ENCODE measurements around the gene MACROD2.

The MACROD2 gene

GRCh38 chr20:15991279-15991678, 1996.0 kb downstream of the MACROD2 start:
- H3K9ac ChIP-seq, result no peak overlapping the region
- no peaks in the 10 kb centered on the region for H3K4me1 ChIP-seq
- no peaks in the 10 kb centered on the region for H4K20me1 ChIP-seq
- no peaks in the 10 kb centered on the region for H3K27me3 ChIP-seq
- no peak overlapping the region for H3K27ac ChIP-seq
- no peak overlapping the region for H3K4me3 ChIP-seq
- H3K9me3 ChIP-seq (replicated peaks in 1 of 11), result peaks cover 6 to 16% (median 8%) of the 10 kb centered on the region in 11 experiments; a peak in 19 of 22 replicates
- H3K4me2 ChIP-seq, result no peak overlapping the region
- H3K36me3 ChIP-seq, result peaks cover 0 to 8% (median 0%) of the 10 kb centered on the region in 11 experiments; a peak in 1 of 22 replicates
- 0 out of 22 replicates have a peak, but pooled peaks of 1 of the 11 experiments have one; percentile 12 for TF ChIP-seq Cebpa-rat (IDR thresholded peaks at IDR 0.05)

- no peak overlapping the region for H3K4me3 ChIP-seq
- H3K4me2 ChIP-seq, result no peak overlapping the region
- no peaks in the 10 kb centered on the region for H3K4me1 ChIP-seq
- no peak overlapping the region for H3K9ac ChIP-seq
- no peaks in the 10 kb centered on the region for H4K20me1 ChIP-seq
- no peak overlapping the region for H3K27ac ChIP-seq
- H3K27me3 ChIP-seq, result no peaks in the 10 kb centered on the region
- H3K36me3 ChIP-seq, result peaks cover 0 to 5% (median 0%) of the 10 kb centered on the region in 11 experiments; a peak in 3 of 22 replicates
- peaks cover 19 to 28% (median 20%) of the 10 kb centered on the region in 11 experiments for H3K9me3 ChIP-seq (replicated peaks in 1 of 11)
- no peak for TF ChIP-seq Cebpa-rat (IDR thresholded peaks at IDR 0.05)
Measured at GRCh38 chr20:15992564-15992963, 1997.2 kb downstream of the MACROD2 start.

- H3K4me1 ChIP-seq, result peaks cover 2 to 12% (median 8%) of the 10 kb centered on the region in 10 experiments; a peak in 18 of 20 replicates
- TF ChIP-seq Cebpa-rat (IDR thresholded peaks at IDR 0.05), result no peak
- no peak overlapping the region for H3K4me2 ChIP-seq
- H3K9me3 ChIP-seq (replicated peaks in 1 of 11), result peaks cover 39 to 58% (median 49%) of the 10 kb centered on the region in 11 experiments
- no peak overlapping the region for H3K27ac ChIP-seq
- H4K20me1 ChIP-seq, result no peaks in the 10 kb centered on the region
- H3K36me3 ChIP-seq, result peaks cover 0 to 5% (median 0%) of the 10 kb centered on the region in 11 experiments; a peak in 2 of 22 replicates
- no peaks in the 10 kb centered on the region for H3K27me3 ChIP-seq
- H3K9ac ChIP-seq, result no peak overlapping the region
- H3K4me3 ChIP-seq, result no peak overlapping the region
Measured at GRCh38 chr20:16000112-16000511, 2004.8 kb downstream of the MACROD2 start.

- H3K36me3 ChIP-seq, result peaks cover 0 to 5% (median 0%) of the 10 kb centered on the region in 11 experiments; a peak in 2 of 22 replicates
Measured at GRCh38 chr20:16001286-16001685, 2006.0 kb downstream of the MACROD2 start.

GRCh38 chr20:16003310-16003709, 2008.0 kb downstream of the MACROD2 start:
- no peaks in the 10 kb centered on the region for H3K27me3 ChIP-seq
- no peak overlapping the region for H3K27ac ChIP-seq
- no peaks in the 10 kb centered on the region for H4K20me1 ChIP-seq
- no peak for TF ChIP-seq Cebpa-rat (IDR thresholded peaks at IDR 0.05)
- H3K9me3 ChIP-seq (replicated peaks in 1 of 11), result peaks cover 11 to 38% (median 25%) of the 10 kb centered on the region in 11 experiments
- H3K4me2 ChIP-seq, result no peak overlapping the region
- no peak overlapping the region for H3K4me3 ChIP-seq
- H3K36me3 ChIP-seq, result no peaks in the 10 kb centered on the region
- H3K4me1 ChIP-seq, result peaks cover 6 to 20% (median 16%) of the 10 kb centered on the region in 10 experiments; a peak in 18 of 20 replicates
- H3K9ac ChIP-seq, result no peak overlapping the region

More at GRCh38 chr20:16001286-16001685, 2006.0 kb downstream of the MACROD2 start:
- peaks cover 6 to 20% (median 16%) of the 10 kb centered on the region in 10 experiments; a peak in 18 of 20 replicates for H3K4me1 ChIP-seq
- H3K27ac ChIP-seq, result no peak overlapping the region
- H3K4me2 ChIP-seq, result no peak overlapping the region
- no peaks in the 10 kb centered on the region for H3K27me3 ChIP-seq
- H3K9ac ChIP-seq, result no peak overlapping the region
- peaks cover 31 to 51% (median 41%) of the 10 kb centered on the region in 11 experiments for H3K9me3 ChIP-seq (replicated peaks in 1 of 11)
- H4K20me1 ChIP-seq, result no peaks in the 10 kb centered on the region
- no peak overlapping the region for H3K4me3 ChIP-seq
- TF ChIP-seq Cebpa-rat (IDR thresholded peaks at IDR 0.05), result no peak

- H3K4me3 ChIP-seq, result no peak overlapping the region
- no peaks in the 10 kb centered on the region for H4K20me1 ChIP-seq
- H3K36me3 ChIP-seq, result no peaks in the 10 kb centered on the region
- H3K4me2 ChIP-seq, result peak overlapping the region; percentile 0 to 58 (median 31); a peak in 13 of 22 replicates
- peaks cover 6 to 20% (median 16%) of the 10 kb centered on the region in 10 experiments; a peak in 18 of 20 replicates for H3K4me1 ChIP-seq
- peak overlapping the region in 7 of 11 experiments; percentile 11 to 49 (median 21); a peak in 6 of 22 replicates for H3K27ac ChIP-seq
- H3K9me3 ChIP-seq (replicated peaks in 1 of 11), result peaks cover 7 to 35% (median 25%) of the 10 kb centered on the region in 11 experiments; a peak in 16 of 22 replicates
- H3K9ac ChIP-seq, result no peak overlapping the region
- TF ChIP-seq Cebpa-rat (IDR thresholded peaks at IDR 0.05), result no peak
- H3K27me3 ChIP-seq, result no peaks in the 10 kb centered on the region
Measured at GRCh38 chr20:16004108-16004854, 2009.0 kb downstream of the MACROD2 start.

GRCh38 chr20:16005021-16005914, 2010.0 kb downstream of the MACROD2 start:
- no peaks in the 10 kb centered on the region for H4K20me1 ChIP-seq
- TF ChIP-seq Cebpa-rat (IDR thresholded peaks at IDR 0.05), result no peak
- H3K4me2 ChIP-seq, result peak overlapping the region; percentile 0 to 58 (median 31); a peak in 18 of 22 replicates
- peaks cover 2 to 37% (median 19%) of the 10 kb centered on the region in 11 experiments; a peak in 16 of 22 replicates for H3K9me3 ChIP-seq (replicated peaks in 1 of 11)
- H3K27ac ChIP-seq, result peak overlapping the region in 8 of 11 experiments; percentile 11 to 49 (median 40); a peak in 12 of 22 replicates
- H3K9ac ChIP-seq, result no peak overlapping the region
- peaks cover 6 to 20% (median 16%) of the 10 kb centered on the region in 10 experiments; a peak in 18 of 20 replicates for H3K4me1 ChIP-seq
- no peak overlapping the region for H3K4me3 ChIP-seq
- no peaks in the 10 kb centered on the region for H3K36me3 ChIP-seq
- H3K27me3 ChIP-seq, result no peaks in the 10 kb centered on the region

GRCh38 chr20:16005915-16006493, 2010.7 kb downstream of the MACROD2 start:
- no peak overlapping the region for H3K4me3 ChIP-seq
- TF ChIP-seq Cebpa-rat (IDR thresholded peaks at IDR 0.05), result no peak
- no peaks in the 10 kb centered on the region for H3K36me3 ChIP-seq
- no peak overlapping the region for H3K9ac ChIP-seq
- no peaks in the 10 kb centered on the region for H3K27me3 ChIP-seq
- H3K27ac ChIP-seq, result peak overlapping the region in 5 of 11 experiments; percentile 11 to 49 (median 42); a peak in 7 of 22 replicates
- H3K4me1 ChIP-seq, result peaks cover 6 to 21% (median 17%) of the 10 kb centered on the region in 10 experiments; a peak in 18 of 20 replicates
- peak overlapping the region in 6 of 11 experiments; percentile 27 to 58 (median 39); a peak in 10 of 22 replicates for H3K4me2 ChIP-seq
- H4K20me1 ChIP-seq, result no peaks in the 10 kb centered on the region
- H3K9me3 ChIP-seq (replicated peaks in 1 of 11), result peaks cover 0 to 37% (median 19%) of the 10 kb centered on the region in 11 experiments; a peak in 12 of 22 replicates

Data from BLaER1 treated with 17β-estradiol and CSF1 and Interleukin-3, amounts not matched to agents 10 nM and 100 nM (cell line).